Tibial artery (tissue), 4 donors: ENCODE data around the gene BSPH1.
"Not testable (repeated sequence)": the region's sequence is repeated elsewhere in the genome, so short reads cannot be mapped to it uniquely, and the experiment has no call there.

Source experiments
- DNase-seq, 2 donors: peaks; one replicate each; pipeline ENCODE4 v3.0.0-alpha.2; 2019
- H3K27ac ChIP-seq, 2 donors: fragments of 200-600 bp; sonication (generic) in 1 of 2; 1 replicate in 1 of 2; 2 replicates in 1 of 2; pipeline ENCODE4 v1.5.1; 2018 to 2019; ENCODE audit warnings: mild to moderate bottlenecking in 1 of 2
- H3K27me3 ChIP-seq, 2 donors: fragments of 200-600 bp; sonication (generic) in 1 of 2; one replicate each; pipeline versions ENCODE4 v1.5.1 to v1.6.0; 2016 to 2019
- H3K36me3 ChIP-seq, 3 donors: fragments of 200-600 bp; sonication (generic) in 2 of 3; one replicate each; pipeline ENCODE4 v1.5.1; 2016 to 2019; ENCODE audit warnings: mild to moderate bottlenecking in 2 of 3
- H3K4me1 ChIP-seq, 4 donors: fragments of 200-600 bp; sonication (generic) in 2 of 4; 1 replicate in 3 of 4; 2 replicates in 1 of 4; pipeline ENCODE4 v1.5.1; 2016 to 2019
- H3K4me3 ChIP-seq, 2 donors: fragments of 200-600 bp; sonication (generic) in 1 of 2; 1 replicate in 1 of 2; 2 replicates in 1 of 2; pipeline ENCODE4 v1.5.1; 2018 to 2019; ENCODE audit warnings: mild to moderate bottlenecking in 2 of 2
- H3K9me3 ChIP-seq, 3 donors: fragments of 200-600 bp; sonication (generic) in 1 of 3; one replicate each; pipeline ENCODE4 v1.5.1; 2016 to 2019
- intact Hi-C: fragments of 100-400 bp; cut with DNase I; formaldehyde crosslinking; loops from one replicate; pipeline ENCODE4 v1.15.0; 2023; ENCODE audit warnings: low total_unique reads
- TF ChIP-seq, protein P1 (sequence below), 2 experiments: fragments of 200-600 bp in 1 of 2; fragments of 450-650 bp in 1 of 2; IDR thresholded peaks; one replicate each; pipeline ENCODE4 v1.5.1; 2017 to 2019; ENCODE audit warnings: antibody characterized with exemption in 2 of 2, mild to moderate bottlenecking in 1 of 2, moderate library complexity in 1 of 2

The BSPH1 gene

DNA sequence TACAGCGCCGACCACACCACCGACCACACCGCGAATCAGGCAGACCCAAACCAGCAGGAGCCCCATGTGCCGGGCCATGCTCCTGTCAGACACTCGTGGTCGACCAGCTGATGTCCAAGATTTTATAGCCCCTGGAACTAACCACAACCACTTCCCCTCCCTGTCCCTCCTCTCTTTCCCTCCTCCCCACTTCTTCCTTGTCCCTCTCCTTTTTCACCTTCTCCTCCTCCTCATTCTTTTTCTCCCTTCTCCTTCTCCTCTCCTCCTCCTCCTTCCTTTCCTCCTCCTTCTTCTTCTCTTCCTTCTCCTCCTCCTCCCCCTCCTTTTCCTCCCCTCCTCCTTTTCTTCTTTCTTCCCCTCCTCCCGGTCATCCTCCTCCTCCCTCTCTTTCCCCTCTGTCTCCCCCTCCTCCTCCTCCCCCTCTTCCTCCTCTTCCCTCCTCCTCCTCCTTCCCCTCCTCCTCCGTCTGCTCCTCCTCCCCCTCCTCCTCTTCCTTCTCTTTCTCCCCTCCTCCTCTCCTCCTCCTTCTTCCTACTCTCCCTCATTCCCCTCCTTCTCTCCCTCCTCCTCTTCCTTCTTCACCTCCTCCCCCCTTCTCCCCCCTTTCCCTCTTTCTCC, 670 bp downstream of the BSPH1 start:
- Histone ChIP-seq H3K36me3 (no peaks in the 10 kb centered on the region), H3K4me3 (no peak overlapping the region), H3K4me1 (no peaks in the 10 kb centered on the region), H3K27me3 (peaks cover 0 to 36% of the 10 kb centered on the region in 2 donors), H3K9me3 (no peaks in the 10 kb centered on the region), H3K27ac (no peak overlapping the region)
- TF ChIP-seq, protein P1, sequence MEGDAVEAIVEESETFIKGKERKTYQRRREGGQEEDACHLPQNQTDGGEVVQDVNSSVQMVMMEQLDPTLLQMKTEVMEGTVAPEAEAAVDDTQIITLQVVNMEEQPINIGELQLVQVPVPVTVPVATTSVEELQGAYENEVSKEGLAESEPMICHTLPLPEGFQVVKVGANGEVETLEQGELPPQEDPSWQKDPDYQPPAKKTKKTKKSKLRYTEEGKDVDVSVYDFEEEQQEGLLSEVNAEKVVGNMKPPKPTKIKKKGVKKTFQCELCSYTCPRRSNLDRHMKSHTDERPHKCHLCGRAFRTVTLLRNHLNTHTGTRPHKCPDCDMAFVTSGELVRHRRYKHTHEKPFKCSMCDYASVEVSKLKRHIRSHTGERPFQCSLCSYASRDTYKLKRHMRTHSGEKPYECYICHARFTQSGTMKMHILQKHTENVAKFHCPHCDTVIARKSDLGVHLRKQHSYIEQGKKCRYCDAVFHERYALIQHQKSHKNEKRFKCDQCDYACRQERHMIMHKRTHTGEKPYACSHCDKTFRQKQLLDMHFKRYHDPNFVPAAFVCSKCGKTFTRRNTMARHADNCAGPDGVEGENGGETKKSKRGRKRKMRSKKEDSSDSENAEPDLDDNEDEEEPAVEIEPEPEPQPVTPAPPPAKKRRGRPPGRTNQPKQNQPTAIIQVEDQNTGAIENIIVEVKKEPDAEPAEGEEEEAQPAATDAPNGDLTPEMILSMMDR (IDR thresholded peaks at IDR 0.05): no peak
- intact Hi-C loops: no loop called here
- no peak for DNase-seq

DNA sequence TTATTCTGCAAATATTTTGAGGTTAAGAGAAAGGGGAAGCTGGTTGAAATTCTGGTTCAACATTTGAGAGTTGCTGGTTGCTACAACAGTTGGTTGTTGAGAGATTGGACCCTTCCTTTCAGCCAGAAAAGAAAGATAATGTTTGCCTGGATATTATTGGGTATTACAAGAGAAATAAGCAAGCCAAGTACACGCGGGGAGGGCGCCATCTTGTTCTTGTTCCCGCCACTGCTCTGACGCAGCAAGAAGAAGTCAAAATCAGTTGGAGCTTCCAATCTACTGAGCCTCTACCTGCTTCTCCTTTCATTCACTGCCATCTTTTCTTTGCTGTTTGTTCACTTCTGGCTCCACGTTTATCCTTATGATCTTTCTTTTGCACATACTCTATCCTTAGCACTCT, 18.4 kb downstream of the BSPH1 start:
- intact Hi-C loops: no loop called here
- H3K27me3 ChIP-seq: peaks cover 0 to 11% of the 10 kb centered on the region in 2 donors

DNA sequence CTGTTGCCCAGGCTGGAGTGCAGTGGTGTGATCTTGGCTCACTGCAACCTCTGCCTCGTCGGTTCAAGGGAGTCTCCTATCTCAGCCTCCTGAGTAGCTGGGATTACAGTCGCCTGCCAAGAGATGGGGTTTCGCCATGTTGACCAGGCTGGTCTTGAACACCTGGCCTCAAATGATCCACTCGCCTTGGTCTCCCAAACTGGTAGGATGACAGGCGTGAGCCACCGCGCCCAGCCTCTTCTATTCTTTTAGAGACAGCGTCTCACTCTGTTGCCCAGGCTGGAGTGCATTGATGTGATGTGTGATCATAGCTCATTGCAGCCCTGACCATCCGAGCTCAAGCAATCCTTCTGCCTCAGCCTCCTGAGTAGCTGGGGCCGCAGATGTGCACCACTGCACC, 36.0 kb downstream of the BSPH1 start:
- H3K9me3 ChIP-seq, H3K27ac ChIP-seq, H3K27me3 ChIP-seq, H3K36me3 ChIP-seq, H3K4me1 ChIP-seq, H3K4me3 ChIP-seq, intact Hi-C loops, DNase-seq: not testable (repeated sequence)

More for the DNA sequence above, 18.4 kb downstream of the BSPH1 start:
- no peak for DNase-seq
- Histone ChIP-seq H3K4me1 (no peaks in the 10 kb centered on the region), H3K9me3 (no peaks in the 10 kb centered on the region), H3K36me3 (no peaks in the 10 kb centered on the region), H3K4me3 (no peak overlapping the region), H3K27ac (no peak overlapping the region)
- TF ChIP-seq, protein P1 (IDR thresholded peaks at IDR 0.05): no peak

DNA sequence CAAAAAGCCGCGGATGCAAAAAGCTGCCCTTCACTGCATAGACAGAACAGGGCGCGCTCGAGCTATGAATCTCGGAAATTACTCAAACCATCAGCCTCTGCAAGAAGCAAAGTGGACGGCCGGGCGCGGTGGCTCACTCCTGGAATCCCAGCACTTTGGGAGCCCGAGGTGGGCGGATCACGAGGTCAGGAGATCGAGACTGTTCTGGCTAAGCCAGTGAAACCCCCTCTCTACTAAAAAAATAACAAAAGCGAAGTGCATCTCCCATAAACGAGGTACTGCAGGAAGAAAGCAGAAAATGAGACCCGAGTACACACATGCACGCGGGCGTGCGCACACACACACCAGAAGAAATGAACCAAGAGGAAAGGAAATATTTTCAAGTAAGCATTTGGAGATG, 39.8 kb downstream of the BSPH1 start:
- intact Hi-C loops, H3K9me3 ChIP-seq, H3K4me3 ChIP-seq, H3K36me3 ChIP-seq, DNase-seq, H3K27me3 ChIP-seq, H3K27ac ChIP-seq, H3K4me1 ChIP-seq: not testable (repeated sequence)
- TF ChIP-seq, protein P1 (IDR thresholded peaks at IDR 0.05): peak in 1 of 2 experiments; percentile 5

DNA sequence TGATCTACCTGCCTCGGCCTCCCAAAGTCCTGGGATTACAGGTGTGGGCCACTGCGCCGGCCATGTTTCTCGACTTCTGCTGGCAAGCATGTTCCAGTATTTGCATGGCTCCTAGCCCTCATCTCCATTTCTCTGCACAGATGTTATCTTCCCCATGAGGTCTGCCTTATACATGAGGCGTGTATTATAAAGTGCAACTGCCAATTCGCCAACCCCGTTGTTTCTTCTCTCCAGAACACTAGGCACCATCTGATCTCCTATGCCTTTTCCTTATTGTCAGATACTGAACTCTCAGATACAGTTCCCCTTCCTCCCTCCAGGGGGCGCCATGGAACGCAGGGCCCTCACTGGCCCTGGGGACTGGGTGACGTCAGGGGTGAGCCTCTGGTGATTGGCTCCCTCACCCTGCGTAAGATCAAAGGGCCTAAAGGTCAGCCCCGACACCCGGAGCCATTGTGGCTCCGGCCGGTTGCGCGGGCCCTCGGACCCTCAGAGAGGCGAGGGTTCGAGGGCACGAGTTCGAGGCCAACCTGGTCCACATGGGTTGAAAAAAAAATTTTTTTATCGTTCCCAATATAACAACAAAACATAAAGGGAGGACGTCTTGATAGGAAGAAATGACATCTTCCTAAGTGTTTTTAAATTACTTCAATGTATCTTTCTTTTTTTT, 42.0 kb downstream of the BSPH1 start:
- H3K4me3 ChIP-seq, H3K9me3 ChIP-seq, H3K36me3 ChIP-seq, H3K27me3 ChIP-seq, intact Hi-C loops, H3K27ac ChIP-seq, H3K4me1 ChIP-seq: not testable (repeated sequence)
- DNase-seq: peak in 1 of 2 donors; percentile 21

DNA sequence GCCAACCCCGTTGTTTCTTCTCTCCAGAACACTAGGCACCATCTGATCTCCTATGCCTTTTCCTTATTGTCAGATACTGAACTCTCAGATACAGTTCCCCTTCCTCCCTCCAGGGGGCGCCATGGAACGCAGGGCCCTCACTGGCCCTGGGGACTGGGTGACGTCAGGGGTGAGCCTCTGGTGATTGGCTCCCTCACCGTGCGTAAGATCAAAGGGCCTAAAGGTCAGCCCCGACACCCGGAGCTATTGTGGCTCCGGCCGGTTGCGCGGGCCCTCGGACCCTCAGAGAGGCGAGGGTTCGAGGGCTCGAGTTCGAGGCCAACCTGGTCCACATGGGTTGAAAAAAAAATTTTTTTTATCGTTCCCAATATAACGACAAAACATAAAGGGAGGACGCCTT, 63.4 kb downstream of the BSPH1 start:
- intact Hi-C loops, DNase-seq, H3K9me3 ChIP-seq, H3K27me3 ChIP-seq, H3K4me1 ChIP-seq, H3K36me3 ChIP-seq, H3K4me3 ChIP-seq, H3K27ac ChIP-seq: not testable (repeated sequence)

DNA sequence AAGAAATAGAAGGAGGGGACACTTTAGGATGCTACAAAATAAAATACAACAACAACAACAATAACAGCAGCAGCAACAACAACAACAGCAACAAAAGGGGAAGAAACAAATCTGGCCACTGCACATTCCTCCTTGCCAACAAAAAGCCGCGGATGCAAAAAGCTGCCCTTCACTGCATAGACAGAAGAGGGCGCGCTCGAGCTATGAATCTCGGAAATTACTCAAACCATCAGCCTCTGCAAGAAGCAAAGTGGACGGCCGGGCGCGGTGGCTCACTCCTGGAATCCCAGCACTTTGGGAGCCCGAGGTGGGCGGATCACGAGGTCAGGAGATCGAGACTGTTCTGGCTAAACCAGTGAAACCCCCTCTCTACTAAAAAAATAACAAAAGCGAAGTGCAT, 71.9 kb downstream of the BSPH1 start:
- H3K27ac ChIP-seq, H3K9me3 ChIP-seq, H3K36me3 ChIP-seq, H3K4me3 ChIP-seq, H3K27me3 ChIP-seq, H3K4me1 ChIP-seq, DNase-seq, intact Hi-C loops: not testable (repeated sequence)
- TF ChIP-seq, protein P1 (IDR thresholded peaks at IDR 0.05): peak; percentile 21 to 56
